C1 segment of cervical spinal cord (tissue), 14 donors: ENCODE measurements around the gene MYO3B.

Source experiments
- DNase-seq, 14 donors: peaks; one replicate each; lab custom pipeline; 2025; lab: John Stamatoyannopoulos, UW

The MYO3B gene

DNA sequence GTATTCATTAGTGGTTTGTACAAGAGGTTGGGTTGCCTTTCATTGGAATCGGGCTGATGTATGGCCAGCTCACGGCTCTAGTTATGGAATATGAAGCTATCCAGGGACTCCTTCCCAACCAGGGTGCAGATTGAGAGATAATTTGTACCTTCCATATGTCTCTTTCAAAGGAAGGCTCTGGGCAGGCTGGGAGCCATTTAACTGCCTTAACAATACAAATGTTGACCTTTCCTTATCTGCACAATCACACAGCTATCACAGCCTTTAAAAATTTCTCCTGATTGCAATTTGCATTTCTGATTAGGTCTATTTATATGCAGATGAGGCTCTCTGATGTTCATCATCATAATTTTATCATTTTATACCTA is 58.7 kb downstream of the MYO3B start:
- DNase-seq = no peak

DNA sequence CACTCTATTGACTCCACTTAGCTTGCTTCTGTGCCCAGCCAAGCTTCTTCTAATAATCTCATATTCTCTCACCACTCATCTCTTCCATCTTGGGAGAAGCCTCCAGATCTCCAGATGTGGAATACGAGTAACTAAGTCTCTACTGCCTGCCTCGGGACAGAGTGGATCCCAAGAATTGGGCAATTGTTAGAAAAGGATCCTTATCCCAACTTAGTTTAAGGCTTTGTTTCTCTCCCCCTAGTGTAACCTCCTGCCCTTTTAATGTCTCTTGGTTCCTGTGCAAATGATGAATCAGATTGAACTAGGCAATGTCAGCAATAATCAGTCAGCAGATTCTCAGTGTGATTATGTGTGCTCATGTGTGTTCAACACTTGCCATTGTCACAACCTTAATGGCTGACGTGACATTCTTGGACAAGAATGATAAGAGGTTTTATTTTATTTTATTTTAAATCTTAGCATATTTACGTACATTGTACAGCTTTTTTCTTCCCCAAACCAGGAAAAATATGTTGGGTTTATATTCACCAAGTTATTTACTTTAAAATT is 59.7 kb downstream of the MYO3B start:
- no peak for DNase-seq

DNA sequence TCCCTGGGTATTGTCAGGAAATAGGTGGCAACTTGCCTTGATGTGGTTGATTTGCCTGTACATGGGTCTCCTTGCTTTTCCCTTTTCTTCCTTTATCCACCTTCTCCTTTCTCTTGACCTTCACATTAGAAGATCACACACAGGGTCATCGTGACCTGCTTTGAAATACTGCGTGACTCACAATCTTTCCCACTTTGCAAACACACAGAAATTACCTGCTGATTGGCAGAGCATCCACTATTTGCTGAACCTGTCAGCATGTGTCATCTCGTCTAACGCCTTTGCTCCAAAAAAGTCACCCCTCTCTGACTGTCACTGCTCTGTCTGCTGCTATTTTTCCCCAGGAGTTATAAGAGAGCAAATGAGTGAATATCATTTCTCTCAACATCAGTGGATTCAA is 60.8 kb downstream of the MYO3B start:
- no peak for DNase-seq

DNA sequence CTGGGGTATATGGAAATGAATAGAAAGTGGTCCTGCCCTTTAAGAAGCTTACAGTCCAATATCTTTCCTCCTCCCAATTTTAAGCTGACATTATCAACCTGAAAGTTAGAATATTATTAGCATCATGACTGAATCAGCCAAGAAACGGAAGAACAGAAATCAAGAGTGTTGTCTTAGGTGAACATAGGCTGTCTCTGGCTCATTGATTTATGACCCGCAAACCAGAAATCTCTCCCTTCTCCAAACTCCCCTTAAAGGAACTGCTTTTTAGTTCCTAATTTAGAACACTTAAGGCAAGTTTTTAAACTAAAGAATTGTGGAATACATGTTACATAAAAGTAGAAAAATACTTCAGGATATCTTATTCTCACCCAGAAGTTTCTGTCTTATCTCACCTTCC is 62.7 kb downstream of the MYO3B start:
- no peak for DNase-seq

DNA sequence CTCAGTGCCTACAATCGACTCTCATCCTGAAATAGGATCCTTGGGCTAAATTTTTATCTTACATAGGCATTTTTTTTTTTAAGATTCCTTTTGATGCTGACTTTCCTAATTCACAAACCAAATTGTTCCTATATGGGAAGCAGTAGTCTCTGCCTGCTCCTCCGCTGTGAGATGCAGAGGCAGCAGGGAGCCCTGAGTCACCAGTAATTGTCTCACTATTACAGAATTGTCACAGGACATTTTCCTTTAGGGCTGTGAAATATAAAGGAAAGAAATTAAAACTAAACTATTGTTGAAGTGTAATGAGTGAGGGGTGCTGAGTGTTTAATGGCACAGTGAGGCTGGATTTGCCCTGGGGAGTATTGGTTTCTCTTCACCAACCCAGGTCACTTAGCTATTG is 63.8 kb downstream of the MYO3B start:
- no peak for DNase-seq

DNA sequence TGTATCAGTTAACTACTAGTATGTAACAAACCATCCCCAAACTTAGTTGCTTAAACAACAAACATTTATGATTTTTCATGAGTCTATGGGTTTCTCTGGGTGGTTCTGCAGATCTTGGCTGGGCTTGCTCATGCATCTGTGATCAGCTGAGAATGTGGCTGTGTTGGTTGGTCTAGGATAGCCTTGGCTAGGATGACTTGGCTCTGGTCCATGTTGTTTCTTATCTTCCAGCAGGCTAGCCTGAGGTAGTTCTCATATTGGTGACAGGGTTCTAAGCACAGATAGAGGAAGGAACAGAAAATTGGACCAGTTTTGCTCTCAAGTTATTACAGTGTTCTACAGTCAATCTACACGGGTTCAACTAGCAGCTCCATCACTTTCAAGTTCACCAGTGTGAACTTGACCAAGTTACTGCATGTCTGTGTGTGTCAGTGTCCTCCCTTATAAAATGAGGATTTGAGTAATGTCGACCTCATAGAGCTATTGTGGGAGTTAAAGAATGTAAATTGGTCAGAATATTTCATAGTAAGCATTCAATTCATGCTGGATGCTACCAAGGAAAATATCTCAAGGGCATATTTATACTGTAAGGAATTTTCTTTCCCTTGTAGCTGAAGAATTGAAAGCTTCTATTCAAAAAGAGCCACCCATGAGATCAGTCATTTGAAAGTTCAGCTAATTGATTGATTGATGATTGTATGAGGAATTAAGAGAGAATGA is 65.3 kb downstream of the MYO3B start:
- no peak for DNase-seq

DNA sequence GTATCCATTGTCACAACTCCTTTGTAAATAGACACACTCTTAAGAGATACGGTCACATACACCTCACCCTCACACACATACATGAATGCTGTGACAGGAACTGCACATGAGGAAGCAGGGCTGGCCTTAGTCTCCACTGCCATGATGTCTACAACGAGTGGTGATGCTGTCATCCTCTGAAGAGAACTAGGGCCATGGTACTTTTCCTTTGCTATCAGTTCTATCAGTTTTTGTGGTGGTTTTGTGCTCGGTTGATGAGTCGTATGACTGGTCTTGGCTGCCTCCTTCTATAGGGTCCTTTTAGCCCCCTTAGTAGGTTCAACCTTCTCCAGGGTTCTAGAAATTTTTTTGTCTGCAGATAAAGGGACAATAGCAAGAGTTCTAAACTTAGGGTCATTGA is 66.0 kb downstream of the MYO3B start:
- no peak for DNase-seq

DNA sequence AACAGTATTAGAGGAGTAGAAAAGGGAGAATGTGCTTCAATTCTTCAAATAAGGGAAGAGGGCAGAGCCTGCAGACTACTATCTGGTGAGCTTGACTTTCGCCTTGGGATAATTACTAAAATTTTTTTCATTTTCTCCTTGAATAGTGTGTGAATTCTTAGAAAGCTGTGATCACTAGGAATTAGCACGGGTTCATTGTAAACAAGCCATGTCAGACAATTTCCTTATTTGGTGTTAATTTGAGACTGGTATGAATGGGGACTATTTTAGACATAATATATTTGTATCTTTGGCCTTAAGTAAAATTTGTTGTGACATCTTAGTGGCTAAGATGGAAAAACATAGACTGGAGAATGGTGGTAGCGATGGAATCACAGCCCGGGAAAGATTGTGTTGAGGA is 66.6 kb downstream of the MYO3B start:
- DNase-seq = no peak

DNA sequence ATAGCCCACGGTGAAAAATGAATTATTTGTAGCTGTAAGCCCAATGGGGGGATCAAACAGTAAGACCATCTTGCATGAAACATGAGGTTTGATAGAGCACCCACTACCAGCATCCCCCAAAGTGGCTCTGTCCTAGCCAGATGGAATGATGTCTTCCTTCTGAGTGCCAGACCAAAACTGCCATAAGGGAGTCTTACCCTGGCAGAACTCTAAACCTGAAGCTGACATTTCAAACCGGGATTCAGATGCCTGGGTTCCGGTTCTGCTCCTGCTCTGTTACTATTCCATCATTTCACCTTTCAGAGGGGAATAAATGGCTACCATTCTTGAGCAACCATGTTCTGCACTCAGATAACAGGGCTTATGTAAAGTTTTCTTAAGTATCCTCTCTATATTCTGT is 67.4 kb downstream of the MYO3B start:
- DNase-seq = no peak

DNA sequence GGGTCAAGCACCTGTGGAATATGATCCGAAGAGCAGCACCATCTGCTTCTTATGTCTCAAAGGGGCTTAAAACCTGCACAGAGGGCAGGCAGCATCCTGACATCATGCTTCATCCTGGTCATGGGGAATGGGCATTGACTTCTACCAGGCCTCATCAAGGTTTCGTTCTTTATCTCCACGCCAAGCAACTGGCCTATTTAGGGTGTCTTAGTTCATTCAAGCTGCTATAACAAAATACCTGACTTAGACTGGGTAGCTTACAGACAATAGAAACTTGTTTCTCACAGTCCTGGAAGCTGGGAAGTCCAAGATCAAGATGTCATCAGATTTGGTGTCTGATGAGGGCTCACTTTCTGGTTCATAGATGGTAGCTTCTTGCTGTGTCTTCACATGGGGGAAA is 69.4 kb downstream of the MYO3B start:
- no peak for DNase-seq

DNA sequence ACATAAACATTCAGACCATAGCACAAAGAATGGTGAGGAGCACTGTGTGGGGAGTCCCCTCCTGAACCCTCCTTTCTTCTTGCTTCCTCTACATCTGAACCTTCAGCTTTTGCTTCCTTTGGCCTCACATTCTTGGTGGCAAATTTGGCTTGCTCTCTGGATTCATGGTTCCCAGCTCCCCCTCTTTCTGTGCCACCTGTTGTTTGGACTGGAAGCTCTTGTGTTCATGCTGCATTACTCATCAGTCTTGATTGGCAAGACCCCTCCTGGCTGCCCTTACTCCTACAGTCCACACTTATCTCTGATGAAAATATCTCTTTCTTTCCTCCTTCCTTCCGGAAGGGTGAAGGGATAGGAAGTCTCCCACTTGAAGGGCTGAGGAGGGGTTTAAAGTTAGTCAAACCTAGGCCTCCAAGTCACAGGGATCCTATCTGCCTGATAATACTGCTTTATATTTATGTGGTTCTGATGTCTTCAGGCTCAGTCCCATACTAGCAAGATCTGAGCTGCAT is 70.0 kb downstream of the MYO3B start:
- DNase-seq = no peak

DNA sequence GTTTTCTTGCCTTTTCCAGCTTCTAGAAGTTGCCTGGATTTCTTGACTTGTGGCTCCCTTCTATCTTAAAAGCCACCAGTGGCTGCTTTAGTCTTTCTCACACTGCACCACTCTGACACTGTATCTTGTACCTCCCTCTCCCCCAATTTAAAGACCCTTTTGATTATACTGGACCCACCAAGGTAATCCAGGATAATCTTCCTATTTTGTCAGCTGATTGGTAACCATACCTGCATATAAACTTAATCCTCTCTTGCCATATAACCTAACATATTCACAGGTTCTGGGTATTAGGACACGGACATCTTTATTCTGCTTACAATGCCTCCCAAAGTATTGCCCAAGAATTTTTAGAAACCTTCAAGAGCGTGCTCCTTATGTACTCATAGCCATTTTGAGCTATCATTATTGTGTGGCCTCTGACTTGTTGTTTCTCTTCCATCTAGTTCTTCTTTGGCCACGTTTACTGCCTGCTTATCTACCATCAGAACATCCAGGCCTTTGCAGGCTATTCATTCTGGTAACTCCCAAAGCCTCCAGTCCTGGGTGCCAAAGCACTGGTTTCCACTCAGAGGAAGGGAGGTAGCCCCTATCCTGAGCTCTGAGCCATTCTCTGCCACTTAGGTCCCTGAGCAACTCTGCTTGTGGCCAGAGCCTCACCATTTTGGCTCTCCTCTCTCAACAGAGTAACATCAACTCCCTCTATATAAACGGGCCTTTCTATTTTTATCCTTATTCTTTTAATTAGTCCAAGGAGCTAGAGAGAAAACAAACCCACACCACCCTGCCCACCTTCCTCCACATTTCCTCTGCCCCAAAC is 70.8 kb downstream of the MYO3B start:
- no peak for DNase-seq

DNA sequence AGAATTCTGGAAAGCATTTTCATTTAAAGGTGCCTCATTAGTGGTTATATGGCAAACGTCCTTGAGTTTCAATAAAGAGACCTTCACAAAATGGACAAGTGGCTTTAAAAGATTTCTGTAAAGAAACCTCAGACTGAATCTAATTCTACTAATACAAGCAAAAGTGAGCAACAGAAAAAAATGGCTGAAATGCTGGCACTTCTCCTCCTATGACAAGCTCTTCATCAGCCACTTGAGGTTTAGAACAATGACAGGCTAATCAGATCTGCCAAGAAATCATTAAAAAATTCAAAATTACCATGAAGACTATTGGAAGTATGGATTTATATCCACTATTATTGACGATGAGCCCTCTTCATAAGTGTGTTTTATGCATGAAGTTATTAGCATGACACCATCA is 71.8 kb downstream of the MYO3B start:
- DNase-seq = no peak

DNA sequence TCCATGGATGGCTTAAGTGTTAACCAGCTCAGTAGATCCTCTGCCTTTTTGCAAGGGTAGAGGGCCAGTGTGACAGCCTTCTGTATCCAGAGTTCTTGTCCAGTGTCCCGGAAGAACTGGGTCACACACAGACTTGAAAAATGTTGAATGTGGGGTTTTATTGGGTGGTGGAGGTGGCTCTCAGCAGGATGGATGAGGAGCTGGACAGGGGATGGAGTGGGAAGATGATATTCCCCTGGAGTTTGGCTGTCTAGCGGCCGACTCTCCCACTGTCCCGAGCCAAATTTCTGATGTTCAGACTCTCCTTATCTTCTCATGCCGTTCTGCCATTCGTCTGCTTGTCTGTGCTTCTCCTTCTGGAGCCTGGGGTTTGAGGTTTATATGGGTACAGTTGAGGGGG is 72.6 kb downstream of the MYO3B start:
- DNase-seq = no peak

DNA sequence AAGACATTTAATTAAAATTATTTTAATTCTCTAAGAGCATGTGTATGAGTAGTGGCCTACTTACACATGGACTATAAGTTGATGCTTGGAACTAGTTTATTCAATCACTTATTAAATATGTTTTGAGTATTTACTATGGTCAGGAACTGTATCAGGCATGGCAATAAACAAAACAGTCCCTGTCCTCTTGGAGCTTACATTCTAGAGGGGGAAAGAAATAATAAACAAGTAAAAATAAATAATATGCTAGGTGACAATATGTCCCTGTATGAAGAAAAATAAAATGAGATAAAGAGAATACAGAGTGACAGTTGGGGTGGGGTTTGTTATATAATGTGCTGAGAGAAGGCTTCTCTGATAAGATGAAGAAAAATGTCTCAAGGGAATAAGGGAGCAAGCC is 74.5 kb downstream of the MYO3B start:
- no peak for DNase-seq

DNA sequence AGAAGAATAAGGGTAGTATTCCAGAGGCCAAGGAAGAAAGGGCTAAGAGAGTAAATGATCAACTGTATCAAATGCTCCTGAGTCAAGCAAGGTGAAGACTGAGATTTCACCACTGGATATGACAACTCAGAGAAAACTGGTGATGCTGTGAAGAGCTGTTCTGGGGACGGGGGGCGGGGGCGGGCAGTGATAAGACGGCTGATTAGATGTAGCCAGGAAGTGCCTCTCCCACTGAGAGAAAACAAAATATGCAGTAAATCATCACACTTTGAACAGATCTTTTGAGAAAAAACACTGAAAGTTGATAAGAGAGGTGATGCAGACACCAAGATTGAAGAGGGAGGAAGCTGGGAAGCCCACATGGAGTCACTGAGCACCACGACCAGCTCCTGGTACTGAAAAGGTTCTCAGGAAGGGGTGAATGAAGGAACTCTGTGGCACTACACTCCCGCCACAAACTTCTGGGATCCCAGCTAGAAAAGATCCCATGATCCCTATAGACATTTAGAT is 75.8 kb downstream of the MYO3B start:
- DNase-seq = no peak

DNA sequence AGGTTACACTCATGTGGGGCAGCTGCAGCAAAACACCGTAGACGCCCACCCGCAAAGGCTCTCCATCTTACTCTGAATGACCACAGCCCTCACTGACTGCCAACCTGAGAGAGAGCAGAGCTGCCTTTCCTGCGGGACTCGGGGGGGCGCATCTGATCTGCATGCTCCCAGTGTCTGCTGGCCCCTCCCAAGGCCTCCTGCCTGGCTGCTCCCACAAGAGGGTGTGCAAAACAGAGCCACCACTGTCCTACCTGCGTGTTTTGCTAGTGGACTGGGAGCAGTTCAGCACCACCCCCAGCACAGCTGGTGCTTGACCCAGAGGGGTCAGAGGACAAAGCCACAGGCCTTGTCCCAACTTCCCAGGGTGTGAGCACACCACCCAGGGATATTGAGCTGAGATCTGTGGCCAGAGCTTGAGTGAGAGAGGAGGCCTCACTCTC is 76.4 kb downstream of the MYO3B start:
- DNase-seq = no peak

DNA sequence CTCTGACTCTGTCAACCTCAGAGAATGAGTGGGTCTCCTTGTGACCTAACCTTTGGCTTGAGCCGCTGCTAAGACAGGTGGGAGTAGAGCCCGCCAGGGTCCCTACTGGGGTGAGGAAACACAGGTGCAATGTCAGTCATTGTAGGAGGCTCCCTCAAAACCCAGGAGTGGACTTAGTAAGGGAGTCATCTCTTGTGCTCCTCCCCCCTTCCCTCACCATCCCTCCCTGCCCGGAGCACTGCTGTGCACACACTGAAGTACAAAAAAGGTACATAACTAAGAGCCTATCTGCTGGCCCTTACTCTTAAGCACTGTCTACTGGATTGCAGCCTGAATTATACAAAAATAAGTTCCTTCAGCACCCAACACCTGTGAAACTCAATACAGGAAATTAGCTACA is 77.2 kb downstream of the MYO3B start:
- DNase-seq = no peak

DNA sequence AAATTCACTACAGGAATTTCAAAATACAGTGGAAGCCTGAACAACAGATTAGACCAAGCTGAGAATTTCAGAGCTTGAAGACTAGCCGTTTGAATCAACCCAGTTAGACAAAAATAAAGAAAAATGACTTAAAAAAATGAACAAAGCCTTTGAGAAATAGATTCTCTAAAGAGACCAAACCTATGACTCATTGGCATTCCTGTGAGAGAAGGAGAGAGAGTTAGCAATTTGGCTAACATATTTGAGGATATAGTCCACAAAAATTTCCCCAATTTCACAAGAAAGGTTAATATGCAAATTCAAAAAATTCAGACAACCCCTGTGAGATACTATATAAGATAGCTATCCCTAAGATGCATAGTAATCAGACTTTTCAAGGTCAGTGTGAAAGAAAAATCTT is 78.0 kb downstream of the MYO3B start:
- no peak for DNase-seq

DNA sequence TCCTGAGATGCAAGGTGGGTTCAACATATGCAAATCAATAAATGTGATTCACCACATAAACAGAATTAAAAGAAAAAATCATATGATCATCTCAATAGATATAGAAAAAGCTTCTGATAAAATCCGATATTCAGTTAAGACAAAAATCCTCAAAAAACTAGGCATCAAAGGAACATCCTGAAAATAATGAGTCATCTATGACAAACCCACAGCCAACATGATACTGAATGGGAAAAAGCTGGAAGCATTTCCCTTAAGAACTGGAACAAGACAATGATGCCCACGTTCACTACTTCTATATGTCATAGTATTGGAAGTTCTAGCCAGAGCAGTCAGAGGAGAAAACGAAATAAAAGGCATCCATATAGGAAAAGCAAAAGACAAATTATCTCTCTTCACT is 80.4 kb downstream of the MYO3B start:
- no peak for DNase-seq

DNA sequence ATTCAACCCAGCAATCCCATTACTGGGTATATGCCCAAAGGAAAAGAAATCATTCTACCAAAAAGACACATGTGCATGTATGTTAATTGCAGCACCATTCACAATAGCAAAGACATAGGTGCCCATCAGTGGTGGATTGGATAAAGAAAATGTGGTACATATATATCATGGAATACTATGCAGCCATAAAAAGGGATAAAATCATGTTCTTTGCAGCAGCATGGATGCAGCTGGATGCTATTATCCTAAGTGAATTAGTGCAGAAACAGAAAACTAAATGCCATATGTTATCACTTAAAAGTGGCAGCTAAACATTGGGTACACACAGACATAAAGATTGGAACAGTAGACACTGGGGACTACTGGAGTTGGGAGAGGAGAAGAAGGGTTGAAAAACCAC is 82.2 kb downstream of the MYO3B start:
- no peak for DNase-seq

DNA sequence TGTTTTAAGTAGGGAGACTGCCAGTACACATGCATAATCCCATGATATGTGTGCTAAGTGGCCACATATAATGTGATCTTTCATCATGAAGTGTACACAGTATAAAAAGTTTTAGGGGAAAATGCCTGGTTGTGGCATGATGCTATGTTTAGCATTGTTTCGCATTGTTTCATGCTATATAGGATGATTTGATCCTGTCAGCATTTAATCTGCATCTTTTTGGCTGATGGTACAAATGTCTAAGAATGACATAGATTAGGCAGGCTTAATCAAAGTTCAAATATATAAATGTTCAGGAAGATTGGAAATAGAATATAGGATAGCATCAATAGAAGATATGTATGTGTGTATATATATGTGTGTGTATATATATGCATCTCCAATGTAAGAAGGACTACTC is 83.6 kb downstream of the MYO3B start:
- no peak for DNase-seq

DNA sequence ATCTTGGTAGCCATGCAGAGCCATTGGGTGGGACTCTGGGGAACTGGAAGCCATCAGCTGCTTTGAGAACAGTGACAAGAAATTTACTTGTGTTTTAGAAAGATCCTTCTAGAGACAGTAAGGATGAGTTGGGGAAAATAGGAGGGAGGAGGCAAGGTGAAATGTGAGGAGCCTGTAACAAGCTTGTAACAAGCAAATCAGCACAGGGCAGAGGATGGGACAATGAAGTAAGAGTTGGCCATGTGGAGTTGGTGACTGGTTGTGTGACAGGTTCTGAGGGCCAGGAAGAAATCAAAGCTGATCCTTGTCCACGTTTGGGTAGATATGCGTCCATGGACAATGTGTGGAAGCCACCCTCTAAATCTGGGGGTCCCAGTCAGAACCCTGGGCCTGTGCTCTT is 84.4 kb downstream of the MYO3B start:
- DNase-seq = no peak
